OCI-LY1 (cell line): ENCODE measurements around the gene VSTM4.

Source experiments
- CTCF ChIP-seq: fragments of 200-600 bp; sonication (generic), shearing (Covaris generic); IDR thresholded peaks from 2 replicates; pipeline ENCODE4 v1.5.1; 2017; ENCODE audit warnings: mild to moderate bottlenecking, antibody characterized with exemption, low read length, moderate library complexity, mixed read lengths
- EZH2 ChIP-seq: fragments of 200-600 bp; sonication (generic), shearing (Covaris generic); IDR thresholded peaks from 2 replicates; pipeline ENCODE4 v1.8.0; 2017; ENCODE audit warnings: borderline replicate concordance, mixed run types, mild to moderate bottlenecking, antibody characterized with exemption, low read length, moderate library complexity, mixed read lengths

- TF ChIP-seq CTCF (no peak), EZH2 (no peak)
Observed at GRCh38 chr10:49052069-49052468, 63.3 kb downstream of the VSTM4 start.
